HG03060 (cell line): Measurements from ENCODE around the gene MIF4GD.
"Not testable (repeated sequence)": the region's sequence is repeated elsewhere in the genome, so short reads cannot be mapped to it uniquely, and the experiment has no call there.

Experiments used
- ATAC-seq: cut with Tn5 transposase; IDR thresholded peaks from one replicate; pipeline ENCODE4 v1.9.1; 2021; ENCODE audit warnings: low read depth, moderate number of reproducible peaks; ENCODE audit not compliant: unreplicated experiment

The MIF4GD gene, protein sequence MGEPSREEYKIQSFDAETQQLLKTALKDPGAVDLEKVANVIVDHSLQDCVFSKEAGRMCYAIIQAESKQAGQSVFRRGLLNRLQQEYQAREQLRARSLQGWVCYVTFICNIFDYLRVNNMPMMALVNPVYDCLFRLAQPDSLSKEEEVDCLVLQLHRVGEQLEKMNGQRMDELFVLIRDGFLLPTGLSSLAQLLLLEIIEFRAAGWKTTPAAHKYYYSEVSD

DNA sequence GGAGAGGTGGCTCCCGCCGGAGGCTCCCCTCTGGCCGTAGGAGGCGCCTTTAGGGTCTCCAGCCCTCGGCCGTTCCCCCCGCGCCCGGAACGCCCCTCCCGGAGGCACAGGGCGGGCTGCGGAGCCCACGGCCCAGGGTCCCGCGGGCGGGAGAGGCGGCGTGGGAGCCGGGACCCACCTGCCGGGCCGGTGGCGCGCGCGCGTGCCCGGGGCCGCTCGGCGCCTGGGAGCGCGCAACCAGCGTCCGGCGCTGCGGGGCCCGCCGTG is at the start of gene MIF4GD:
MIF4GD (minus strand) TSS at position 266 of the 267 bp plus-strand sequence. CDS start 1,036 bp downstream, outside the sequence.
- no peak for ATAC-seq

DNA sequence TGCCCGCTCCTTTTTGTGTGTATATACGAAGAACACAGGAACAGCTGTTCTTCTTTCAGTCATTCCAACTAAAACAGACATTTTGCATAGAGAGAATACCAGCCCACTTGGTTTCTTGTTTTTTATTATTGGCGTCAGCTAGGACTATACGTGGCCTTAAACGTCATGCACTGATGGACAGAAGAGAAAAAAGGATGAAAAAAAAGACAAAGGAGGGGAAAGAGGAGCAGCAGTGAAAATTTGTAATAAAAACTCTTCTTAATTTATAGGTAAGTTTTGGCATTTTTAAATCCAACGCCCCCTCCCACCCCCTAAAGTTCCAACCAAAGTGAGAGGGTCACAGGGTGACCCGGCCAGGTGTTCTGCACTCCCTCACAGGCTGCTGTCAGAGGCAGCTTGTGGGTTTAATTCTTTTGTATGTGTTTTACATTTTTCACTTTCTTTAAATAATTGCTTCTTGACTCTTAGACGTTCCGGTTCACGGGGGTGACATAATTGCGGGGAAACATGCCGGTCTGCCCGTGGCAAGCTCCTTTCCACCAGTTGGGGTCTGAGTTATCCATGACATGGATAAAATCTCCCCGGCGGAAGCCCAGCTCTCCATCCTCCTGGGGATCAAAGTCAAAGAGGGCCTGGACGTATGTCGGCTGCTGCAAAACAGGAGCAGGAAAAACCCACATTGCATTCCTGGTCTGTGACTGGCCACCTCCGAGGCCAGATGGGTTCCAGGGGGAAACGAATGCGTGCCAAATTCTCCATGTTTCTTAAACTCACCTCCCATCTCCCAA is 49.1 kb upstream of the MIF4GD start:
- ATAC-seq: no peak

DNA sequence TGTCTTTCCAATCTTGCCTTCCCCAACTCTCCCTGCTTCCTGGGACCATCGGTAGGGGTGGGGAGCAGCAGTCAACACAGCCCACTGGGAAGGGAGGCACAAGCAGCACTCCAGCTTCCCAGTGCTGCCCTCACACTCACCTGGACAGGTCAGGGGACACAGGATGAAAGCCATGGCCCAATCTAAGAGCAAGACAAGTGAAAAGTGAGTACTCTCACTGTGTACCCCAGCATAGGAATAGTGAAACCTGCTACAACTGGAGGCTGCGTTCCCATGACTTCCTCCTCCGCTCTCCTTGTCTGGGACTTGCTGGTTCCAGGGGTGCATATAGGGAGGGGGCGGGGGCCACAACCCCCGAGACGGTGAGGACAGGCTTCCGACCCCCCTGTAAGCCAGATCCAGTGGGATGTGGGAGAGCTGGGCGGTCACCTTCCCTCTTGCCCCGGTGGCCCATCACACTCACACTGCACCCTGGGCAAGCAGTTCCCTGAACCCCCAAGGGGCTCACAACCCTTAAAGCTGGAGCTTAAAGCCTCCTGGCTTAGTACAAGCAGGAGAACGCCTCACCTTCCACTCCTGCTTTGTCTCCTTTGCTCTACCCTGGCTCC is 47.7 kb upstream of the MIF4GD start:
- no peak for ATAC-seq

DNA sequence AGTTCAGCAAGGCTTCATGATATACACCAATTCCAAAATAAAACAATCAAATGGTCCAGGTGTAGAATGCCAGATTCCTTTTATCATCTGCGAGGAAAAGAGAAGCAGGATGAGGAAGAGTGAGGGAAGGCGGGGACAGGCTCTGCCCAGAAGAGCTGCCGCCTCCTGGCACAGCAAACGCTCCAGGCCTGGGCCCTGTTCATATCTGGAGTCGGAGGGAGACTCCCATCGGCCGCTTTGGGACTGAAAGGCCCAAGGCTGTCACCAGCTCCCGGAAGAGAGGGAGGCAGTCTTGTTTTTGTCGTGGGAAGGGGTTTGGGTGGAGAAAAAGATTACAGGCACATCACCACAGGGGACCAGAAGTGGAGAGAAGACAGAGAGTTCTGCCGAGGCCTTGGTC is 47.2 kb upstream of the MIF4GD start:
- ATAC-seq: no peak

DNA sequence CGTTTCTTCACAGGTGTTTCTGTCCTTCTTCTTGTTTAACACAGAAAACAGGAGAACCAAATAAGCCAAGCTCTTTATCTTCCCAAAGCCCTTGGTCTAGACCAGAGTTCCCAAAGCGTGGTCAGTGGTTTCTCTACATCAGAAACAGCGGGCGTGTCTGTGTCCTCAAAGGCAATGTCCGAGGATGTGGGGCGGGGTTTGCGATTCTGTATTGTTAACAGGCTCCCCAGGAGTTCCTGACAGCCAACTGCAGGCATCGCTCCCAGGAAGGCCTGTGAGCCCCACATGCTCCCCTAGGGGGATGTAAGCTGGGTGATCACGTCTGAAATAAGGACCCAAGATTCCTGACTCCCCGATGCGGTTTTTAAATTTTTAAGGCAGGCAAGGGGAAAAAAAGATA is 46.6 kb upstream of the MIF4GD start:
- no peak for ATAC-seq

DNA sequence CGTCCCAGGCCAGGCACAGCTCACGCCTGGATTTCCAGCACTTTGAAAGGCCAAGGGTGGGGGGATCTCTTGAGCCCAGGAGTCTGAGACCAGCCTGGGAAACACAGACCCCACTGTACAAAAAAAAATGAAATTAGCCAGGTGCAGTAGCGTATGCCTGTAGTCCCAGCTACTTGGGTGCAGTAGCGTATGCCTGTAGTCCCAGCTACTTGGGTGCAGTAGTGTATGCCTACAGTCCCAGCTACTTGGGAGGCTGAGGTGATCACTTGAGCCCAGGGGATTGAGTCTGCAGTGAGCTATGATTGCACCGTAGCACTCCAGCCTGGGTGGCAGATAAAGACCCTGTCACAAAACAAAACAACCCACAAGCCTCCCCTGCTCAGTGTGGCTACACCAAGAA is 45.2 kb upstream of the MIF4GD start:
- ATAC-seq: no peak

DNA sequence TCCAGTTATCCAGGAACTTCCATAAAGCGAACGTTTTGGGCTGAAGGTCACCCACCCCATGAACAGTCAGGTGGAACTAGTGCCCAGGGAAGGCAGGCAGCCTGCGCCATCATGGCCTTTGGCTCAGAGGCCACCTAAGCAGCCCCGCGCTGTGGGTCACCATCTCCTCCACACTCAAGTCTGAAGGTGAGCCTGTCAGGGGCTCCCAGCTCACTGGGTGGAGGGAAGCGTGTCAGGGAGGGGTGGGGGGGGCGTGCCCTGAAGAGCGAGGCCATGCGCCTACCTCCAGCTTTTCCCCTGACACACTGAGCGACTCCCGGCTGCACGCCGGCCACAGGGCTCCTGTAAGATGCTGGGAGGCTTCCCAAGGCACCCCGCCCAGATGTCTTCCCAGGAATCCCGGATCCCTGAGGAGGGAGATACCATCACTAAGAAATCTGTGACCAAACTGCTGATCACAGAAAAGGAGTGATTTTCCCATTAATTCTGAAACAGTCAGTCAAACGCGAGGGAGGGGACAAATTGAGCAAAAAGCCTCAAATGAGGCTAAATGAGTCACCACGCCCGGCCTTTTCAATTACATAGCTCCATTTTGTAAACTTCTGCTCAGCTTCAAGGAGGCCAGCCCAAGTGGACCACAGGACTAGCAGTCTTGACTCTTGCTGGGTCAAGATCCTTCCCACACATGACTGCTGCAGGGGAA is 44.7 kb upstream of the MIF4GD start:
- ATAC-seq: no peak

DNA sequence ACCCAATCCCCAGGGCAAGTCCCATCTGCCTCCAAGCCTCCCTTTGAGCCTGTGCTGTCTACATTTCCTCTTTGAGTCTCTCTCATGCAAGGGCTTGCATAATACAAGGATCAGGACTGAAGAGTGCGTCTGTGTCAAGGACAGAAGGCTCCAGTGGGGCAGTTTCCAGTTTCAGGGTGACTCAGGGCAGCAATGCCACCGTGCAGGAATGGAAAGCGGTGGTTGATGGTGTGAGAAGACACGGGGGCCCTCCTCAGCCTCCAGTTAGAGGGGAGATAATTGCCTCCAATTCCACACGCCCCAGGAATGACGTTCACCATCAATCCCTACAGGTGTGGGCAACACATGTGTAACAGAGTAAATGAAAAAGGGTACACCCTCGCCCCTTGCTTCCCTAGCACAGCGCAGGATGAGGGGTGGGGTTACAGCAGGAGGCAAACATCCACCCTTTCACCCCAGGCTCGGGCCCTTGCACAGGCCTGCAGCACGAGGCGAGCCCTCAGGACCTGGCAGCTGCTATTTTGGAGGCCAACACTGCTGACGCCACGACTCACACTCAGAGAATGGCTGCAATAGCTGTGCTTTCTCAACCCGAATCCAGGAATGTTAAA is 43.0 kb upstream of the MIF4GD start:
- ATAC-seq: no peak

DNA sequence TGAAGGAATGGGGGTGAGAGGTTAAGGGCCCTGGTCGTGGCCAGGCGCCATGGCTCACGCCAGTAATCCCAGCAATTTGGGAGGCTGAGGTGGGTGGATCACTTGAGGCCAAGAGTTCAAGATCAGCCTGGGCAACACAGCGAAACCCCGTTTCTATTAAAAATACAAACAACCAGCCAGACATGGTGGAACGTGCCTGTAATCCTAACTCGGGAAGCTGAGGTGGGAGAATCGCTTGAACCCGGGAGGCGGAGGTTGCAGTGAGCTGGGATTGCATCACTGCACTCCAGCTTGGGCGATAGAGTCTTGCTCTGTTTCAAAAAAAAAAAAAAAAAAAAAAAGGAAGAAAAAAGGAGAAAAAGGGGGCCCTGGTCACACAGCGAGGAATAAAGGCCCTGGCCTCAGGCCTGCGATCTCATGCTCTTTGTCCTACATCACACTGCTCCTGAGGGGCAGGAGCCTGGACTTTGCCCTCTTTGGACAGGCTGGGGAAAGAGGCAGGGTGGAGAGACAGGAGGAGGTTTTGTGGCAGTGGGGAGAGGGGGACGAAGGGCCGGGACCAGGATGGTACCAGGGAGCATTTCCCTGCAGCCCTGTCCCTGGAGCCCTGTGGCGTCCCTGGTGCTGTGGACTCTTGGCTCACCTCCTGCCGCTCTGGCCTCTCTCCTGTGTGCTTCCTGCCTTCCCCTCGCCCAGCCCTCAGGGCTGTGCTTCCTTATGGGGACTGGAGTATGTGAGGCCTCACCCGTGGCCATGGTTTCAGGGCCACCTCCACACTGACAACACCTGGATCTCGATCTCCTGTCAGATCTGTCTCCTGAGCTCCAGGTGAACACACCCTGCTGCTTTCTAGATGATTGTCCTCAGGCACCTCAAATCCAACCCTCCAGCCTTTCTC is 38.0 kb upstream of the MIF4GD start:
- no peak for ATAC-seq

DNA sequence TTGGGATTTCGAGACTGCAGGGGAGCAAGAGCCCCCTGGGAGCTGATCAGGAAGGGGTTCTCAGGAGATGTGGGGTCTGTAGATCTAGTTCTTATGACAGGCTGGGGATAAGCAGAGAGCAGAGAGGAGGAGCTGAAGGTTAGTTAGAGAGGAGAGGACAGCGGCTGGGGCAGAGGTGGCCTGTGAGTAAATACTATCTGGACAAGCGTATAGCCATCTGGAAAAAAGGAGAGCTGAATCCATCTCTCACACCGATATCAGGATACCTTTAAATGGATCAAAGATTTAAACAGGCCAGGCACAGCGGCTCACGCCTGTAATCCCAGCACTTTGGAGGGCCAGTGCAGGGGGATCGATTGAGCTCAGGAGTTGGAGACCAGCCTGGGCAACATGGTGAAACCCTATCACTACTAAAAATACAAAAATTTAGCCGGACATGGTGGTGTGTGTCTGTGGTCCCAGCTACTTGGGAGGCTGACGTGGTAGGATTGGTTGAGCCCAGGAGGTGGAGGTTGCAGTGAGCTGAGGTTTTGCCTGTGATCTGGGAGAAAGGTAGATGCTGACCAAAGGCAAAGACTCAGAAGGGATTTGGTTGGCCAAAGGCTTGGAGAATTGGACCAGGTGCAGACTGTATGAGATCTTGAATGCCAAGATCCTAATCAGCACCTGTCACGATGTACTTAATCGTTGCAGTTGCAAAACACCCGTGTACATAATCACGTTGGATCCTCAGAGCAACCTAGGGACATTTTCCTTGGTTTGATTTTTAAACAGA is 37.1 kb upstream of the MIF4GD start:
- ATAC-seq: no peak

DNA sequence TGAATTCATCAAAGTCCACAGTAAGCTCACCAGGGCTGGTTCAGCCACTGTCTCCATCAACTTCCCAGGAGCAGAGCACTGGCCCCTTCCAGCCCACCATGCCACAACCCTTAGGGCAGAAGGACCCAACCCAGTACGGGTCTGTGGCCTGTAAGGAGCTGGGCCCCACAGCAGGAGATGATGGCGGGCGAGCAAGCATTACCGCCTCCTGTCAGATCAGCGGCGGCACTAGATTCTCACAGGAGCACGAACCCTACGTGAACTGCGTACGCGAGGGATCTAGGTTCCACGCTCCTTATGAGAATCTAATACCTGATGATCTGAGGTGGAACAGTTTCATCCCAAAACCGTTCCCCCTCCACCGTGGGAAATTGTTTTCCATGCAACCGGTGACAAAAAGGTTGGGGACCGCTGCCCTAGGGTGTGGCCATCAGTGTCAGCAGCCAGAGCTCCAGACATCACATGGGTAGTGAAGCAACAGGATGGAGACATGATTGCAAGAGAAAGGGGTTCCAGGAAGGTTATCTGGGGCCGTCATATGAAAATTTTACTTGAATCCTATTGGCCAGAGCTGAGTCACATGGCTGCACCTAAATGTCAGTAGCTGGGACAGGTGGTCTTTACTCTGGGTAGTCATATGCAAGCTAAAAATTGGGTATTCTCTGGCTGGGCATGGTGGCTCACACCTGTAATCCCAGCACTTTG is 30.6 kb upstream of the MIF4GD start:
- no peak for ATAC-seq

DNA sequence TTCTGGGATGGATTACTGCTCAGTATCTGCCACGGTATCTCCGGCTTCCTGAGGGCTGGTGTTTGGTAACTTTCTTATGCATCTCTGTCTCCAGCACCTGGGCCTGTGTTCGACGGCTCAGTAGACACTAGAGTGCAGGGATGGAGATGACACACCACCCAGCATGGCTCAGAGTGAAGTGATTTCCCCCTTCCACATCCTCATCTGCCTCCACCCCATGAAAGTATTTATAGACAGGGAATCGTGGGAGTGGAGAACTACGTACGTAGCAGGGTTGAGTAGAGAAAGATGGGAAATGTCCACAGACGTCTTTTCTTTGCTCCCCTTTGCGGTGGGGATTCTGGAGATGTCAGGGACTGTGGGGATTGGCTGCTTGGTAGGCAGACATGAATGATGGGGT is 30.0 kb upstream of the MIF4GD start:
- no peak for ATAC-seq

DNA sequence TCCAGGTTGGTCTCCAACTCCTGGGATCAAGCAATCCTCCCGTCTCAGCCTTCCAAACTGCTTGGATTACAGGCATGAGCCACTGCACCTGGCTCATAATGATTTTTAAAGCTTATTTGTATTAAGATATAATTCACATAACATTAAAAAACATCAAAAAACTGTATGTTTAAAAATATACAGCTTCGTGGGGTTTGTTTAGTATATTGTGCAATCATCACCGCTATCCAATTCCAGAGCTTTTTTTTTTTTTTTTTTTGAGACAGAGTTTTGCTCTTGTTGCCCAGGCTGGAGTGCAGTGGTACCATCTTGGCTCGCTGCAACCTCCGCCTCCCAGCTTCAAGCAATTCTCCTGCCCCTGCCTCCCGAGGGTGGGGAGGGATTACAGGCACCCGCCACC is 29.2 kb upstream of the MIF4GD start:
- no peak for ATAC-seq

DNA sequence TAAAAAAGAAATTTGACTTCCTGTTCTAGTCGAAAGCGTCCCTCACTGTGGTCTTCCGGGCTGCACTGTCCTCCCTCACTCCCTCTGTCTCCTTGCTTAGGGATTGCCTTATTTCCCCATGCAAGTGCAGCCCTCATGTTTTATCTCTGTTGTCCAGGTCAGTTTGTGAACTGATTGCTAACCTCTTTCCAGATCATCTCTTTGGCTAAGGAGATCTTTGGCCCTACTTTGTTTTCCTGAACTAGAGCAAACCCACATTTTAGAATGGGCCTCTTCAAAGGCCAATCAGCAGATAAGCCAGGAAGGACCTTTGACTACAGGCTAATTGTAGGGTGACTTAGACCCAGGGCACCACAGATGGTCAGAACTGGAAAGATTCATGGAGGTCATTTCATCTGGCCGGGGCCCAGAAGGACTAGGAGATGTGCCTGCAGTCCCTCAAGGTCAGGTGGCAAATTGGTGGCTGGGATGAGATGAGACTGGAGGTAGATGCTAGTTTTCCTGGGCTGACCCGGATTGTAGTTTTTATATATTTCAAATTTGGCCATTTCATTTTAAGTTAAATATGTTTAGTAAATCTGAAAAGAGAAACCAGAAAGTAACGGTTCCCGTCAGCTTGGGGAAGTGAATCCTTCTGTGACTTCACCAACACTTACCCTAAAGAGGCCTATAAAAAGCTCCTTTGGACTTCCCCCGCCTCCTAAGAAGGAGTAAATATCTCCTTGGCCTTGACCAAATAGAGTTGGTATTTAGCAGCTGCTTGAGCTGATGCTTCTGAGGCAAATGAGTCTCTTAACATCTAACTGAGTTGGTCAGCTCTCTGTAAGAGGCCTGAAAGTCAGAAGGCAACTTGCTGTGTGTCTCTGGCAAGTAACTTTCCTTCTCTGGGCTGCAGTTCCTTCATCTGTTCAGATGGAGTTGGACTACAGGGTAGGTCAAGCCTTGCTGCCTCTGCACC is 24.4 kb upstream of the MIF4GD start:
- peak; percentile 54 for ATAC-seq

DNA sequence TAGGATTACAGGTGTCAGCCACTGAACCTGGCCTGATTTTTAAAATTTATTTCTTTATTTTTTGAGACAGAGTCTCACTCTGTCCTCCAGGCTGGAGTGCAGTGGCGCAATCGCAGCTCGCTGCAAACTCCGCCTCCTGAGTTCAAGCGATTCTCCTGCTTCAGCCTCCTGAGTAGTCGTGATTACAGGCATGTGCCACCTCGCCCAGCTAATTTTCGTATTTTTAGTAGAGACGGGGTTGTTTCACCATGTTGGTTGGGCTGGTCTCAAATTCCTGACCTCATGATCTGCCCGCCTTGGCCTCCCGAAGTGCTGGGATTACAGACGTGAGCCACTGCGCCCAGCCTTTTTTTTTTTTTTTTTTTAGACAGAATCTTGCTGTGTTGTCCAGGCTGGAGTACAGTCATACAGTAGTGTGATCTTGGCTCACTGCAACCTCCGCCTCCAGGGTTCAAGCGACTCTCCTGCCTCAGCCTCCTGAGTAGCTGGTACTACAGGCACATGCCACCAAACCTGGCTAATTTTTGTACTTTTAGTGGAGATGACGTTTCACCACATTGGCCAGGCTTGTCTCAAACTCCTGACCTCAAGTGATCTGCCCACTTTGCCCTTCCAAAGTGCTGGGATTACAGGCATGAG is 21.9 kb upstream of the MIF4GD start:
- not testable (repeated sequence) for ATAC-seq

DNA sequence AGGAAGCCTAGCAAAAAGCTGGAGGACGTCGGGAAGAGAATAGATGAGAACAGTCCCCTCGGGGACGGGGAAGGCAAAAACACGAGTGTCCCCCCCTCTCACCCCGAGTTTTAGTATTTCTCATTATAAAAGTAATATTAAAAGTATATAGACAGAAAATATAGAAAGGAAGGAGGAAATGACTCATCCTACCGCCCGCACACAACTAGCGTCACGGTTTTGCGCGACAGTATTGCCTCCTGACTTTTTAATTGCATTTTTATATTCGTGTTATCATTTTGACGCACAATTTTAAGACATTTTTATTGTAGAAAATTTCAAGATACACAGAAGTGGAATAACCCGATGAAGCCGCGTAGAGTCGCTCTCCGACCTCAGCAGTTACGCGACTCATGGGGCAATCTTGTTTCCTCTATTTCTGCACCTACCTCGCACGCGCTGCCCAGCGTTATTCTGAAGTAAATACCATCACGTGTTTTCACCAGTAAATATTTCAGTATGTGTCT is 18.9 kb upstream of the MIF4GD start:
- peak; percentile 21 for ATAC-seq
